ENCODE data around the gene COQ8B. TPM values are rescaled to one million over a fixed set of nuclear protein-coding genes. Genes with fewer than 3 reads are reported as not detected.

COQ8B gene
- total RNA-seq (ENCODE audit: low replicate concordance), result 22.8 and 24.0 TPM in 2 replicates

DNA sequence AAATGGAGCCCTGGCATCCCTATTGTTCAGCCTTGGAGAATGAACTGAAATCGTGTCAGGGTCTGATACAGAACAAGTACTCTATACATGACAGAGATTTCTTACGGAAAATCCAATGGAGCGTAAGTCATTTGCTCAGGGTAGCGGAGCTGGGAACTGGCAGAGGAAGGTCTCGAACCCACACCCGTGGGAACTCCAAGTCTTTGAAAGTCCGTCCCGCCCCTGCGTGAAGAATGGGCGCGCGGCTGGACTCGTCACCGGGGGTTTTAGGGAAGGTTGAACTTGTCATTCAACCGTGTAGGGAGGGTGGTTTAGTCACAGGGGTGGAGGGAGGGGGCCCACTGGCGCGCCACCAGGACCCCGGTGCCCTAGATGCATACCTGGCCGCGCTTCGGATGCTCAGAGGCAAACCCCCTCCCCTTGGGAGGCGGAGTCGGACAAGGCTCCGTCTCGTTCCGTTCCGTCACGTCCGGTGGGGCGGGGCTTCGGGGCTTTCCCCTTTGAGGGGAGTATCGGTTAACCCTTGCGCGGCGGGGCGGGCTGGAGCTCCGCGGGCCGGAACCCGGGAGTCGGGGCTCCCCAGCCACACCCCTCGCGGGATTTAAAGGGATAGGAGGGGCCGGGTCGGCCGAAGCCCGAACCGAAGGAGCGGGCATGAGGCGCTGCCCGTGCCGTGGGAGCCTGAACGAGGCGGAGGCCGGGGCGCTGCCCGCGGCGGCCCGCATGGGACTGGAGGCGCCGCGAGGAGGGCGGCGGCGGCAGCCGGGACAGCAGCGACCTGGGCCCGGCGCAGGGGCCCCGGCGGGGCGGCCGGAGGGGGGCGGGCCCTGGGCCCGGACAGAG is at the start of gene COQ8B, which contains the start of gene ITPKC:
COQ8B (minus strand) TSS at position 405 of the 843 bp plus-strand sequence. CDS start 2,254 bp downstream, outside the sequence.
ITPKC (plus strand) TSS at position 631 of the 843 bp plus-strand sequence; CDS start at position 655, 24 bp downstream.

DNA sequence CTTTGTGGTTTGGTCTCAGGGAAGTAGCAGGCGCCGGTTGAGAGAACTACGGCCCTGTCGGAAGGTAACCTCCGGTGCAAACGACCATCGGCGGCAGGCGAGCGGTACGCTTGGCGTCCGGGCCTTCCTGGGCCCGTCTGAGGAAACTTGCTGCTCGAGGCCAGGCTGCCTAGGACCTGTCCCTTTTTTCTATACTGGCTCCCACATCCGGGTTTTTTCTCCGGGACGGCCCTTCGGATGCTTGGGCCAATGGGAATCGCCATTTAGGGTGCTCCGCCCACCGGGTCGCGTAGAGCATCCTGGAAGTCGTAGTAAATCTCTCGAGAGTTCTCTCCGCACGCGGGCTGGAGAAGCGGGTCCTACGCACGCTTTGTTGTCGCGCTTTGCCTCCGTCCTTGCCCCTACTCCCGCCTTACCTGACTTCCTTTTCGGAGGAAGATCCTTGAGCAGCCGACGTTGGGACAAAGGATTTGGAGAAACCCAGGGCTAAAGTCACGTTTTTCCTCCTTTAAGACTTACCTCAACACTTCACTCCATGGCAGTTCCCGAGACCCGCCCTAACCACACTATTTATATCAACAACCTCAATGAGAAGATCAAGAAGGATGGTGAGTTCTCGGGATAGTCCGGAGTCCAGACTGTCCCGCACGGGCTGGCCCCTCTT is 34.3 kb upstream of the COQ8B start, which contains the start of gene SNRPA:
SNRPA (plus strand) TSS at position 330 of the 664 bp plus-strand sequence; CDS start at position 536, 206 bp downstream.

DNA sequence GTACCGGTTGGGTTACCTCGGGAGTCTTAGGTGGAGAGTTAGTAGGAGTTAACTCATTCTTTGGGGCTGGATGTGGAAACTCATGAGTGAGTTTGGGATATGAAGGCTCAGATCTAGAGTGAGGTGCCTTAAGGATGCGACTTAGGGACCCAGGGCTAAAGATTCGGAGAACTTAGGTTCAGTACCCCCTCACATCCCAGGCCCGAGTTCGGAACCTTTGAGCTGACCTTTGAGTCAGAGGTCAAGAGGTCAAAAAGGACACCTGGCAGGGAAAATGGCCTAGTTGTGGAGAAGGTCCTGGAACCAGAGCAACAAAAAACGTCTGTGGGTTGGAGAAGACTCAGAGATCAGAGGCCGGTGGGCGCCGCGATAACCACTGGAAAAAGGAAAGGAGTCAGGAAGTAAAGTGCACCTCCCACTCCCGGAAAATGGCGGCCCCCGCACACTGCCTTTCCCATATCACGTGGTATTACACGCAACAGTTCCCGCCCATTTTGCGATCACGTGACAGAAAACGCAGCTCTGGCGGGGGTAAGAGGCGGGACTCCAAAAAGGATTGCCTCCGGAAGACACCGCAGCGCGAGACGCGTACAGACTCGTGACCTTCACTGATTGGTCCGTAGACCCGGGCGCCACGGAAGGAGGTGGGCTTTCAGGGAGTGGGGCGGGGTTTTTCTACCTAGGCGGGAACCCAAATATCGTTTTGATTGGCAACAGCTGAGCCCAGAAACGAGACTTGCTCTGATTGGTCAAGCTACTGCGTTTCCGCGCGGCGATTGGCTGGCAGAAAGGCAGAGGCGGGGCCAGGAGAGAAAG is 33.6 kb upstream of the COQ8B start, which contains the start of gene ACTMAP:
ACTMAP (minus strand) TSS at position 420 of the 816 bp plus-strand sequence. CDS start 674 bp downstream, outside the sequence.

DNA sequence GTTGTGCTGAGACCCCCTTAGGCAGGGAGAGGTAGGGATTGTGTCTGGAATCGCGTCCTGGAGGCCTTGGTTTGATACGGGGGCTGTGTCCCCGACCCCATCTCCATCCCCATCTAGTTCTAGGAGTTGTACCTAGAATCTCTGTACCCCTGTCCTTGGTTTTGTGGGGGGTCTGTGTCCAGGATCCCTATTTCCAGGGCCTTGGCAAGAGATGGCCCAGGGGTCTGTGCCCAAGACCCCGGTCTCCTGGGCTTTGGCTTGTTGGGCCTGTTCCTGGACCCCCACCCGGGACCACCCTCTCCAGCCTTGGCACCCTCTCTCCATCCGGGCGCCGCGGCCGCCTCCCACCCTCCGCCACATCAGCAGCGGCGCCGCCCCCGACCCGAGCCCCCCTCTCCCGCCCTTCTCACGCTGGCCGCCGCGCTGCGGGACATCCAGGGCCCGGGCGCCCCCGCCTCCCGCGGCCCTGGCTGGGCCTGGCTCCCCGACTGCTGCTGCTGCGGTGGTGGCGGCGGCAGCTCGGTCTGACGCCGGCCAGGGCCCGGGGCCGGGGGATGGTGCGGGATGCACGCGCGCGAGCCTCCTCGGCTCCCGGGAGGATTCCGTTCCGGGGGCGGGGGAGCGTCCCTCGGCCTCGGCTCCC is 26.5 kb downstream of the COQ8B start, which contains the start of gene NUMBL:
NUMBL (minus strand) TSS at position 602 of the 643 bp plus-strand sequence; CDS start at position 434, 168 bp downstream.

Other genes with a start within 250 kb of the COQ8B start
- 1.2 and 7.8 TPM in 2 replicates for gene SPTBN4, start 249.9 kb downstream of the COQ8B start, total RNA-seq (ENCODE audit: low replicate concordance)
- 12.5 and 19.6 TPM in 2 replicates for gene SHKBP1, start 140.0 kb downstream of the COQ8B start, total RNA-seq (ENCODE audit: low replicate concordance)
- gene LTBP4, start 115.5 kb downstream of the COQ8B start, total RNA-seq (ENCODE audit: low replicate concordance), result 24.8 and 25.6 TPM in 2 replicates
- gene NUMBL, start 26.2 kb downstream of the COQ8B start, total RNA-seq (ENCODE audit: low replicate concordance), result 21.6 and 31.6 TPM in 2 replicates
- 11.9 and 12.3 TPM in 2 replicates for gene ITPKC, start 226 bp upstream of the COQ8B start, total RNA-seq (ENCODE audit: low replicate concordance)
- 0.35 and 0.45 TPM in 2 replicates for gene ACTMAP, start 33.6 kb upstream of the COQ8B start, total RNA-seq (ENCODE audit: low replicate concordance)
- gene SNRPA, start 34.3 kb upstream of the COQ8B start, total RNA-seq (ENCODE audit: low replicate concordance), result 37.0 and 37.7 TPM in 2 replicates
- 0.35 TPM in 1 of 2 replicates, not detected in the other for gene MIA, start 58.6 kb upstream of the COQ8B start, total RNA-seq (ENCODE audit: low replicate concordance)
- gene RAB4B, start 61.4 kb upstream of the COQ8B start, total RNA-seq (ENCODE audit: low replicate concordance), result 3.4 and 8.5 TPM in 2 replicates
- gene EGLN2, start 82.3 kb upstream of the COQ8B start, total RNA-seq (ENCODE audit: low replicate concordance), result 79.9 and 112 TPM in 2 replicates
- gene CYP2A6, start 133.6 kb upstream of the COQ8B start, total RNA-seq (ENCODE audit: low replicate concordance), result not detected in 2 replicates
- gene CYP2A7, start 165.3 kb upstream of the COQ8B start, total RNA-seq (ENCODE audit: low replicate concordance), result not detected in 2 replicates

Measured in smooth muscle cell of the coronary artery (primary cell).